KOPT-K1 (cell line): Measurements from ENCODE around the gene PRKG1.
"Not testable (repeated sequence)": the region's sequence is repeated elsewhere in the genome, so short reads cannot be mapped to it uniquely, and the experiment has no call there.

ENCODE experiments used
- H3K27ac ChIP-seq: fragments of 200-600 bp; sonication (generic); 2 replicates; pipeline ENCODE4 v1.5.1; 2016; ENCODE audit warnings: antibody characterized with exemption, mild to moderate bottlenecking, low read depth, low read length; ENCODE audit not compliant: poor library complexity, severe bottlenecking
- H3K36me3 ChIP-seq: fragments of 200-600 bp; sonication (generic); 2 replicates; pipeline ENCODE4 v1.5.1; 2017; ENCODE audit warnings: antibody characterized with exemption, mild to moderate bottlenecking, low read length, moderate library complexity; ENCODE audit not compliant: insufficient read depth
- H3K9me3 ChIP-seq: fragments of 200-600 bp; sonication (generic); 2 replicates; pipeline ENCODE4 v1.5.1; 2017; ENCODE audit warnings: antibody characterized with exemption, low read length, mild to moderate bottlenecking; ENCODE audit not compliant: insufficient read depth, poor library complexity, severe bottlenecking

PRKG1 gene

GRCh38 chr10:51654918-51655317 is 580.6 kb downstream of the PRKG1 start:
- H3K36me3 ChIP-seq, result no peaks in the 10 kb centered on the region
- H3K27ac ChIP-seq, result no peak overlapping the region
- no peaks in the 10 kb centered on the region for H3K9me3 ChIP-seq

GRCh38 chr10:51656503-51656902 is 582.2 kb downstream of the PRKG1 start:
- Histone ChIP-seq H3K27ac (no peak overlapping the region), H3K9me3 (no peaks in the 10 kb centered on the region), H3K36me3 (no peaks in the 10 kb centered on the region)

- H3K9me3 ChIP-seq, result no peaks in the 10 kb centered on the region
- H3K27ac ChIP-seq, result no peak overlapping the region
- H3K36me3 ChIP-seq, result no peaks in the 10 kb centered on the region
Observed at GRCh38 chr10:51658000-51658399, 583.7 kb downstream of the PRKG1 start.

GRCh38 chr10:51659344-51659743 is 585.1 kb downstream of the PRKG1 start:
- H3K36me3 ChIP-seq, result no peaks in the 10 kb centered on the region
- H3K27ac ChIP-seq, result no peak overlapping the region
- no peaks in the 10 kb centered on the region for H3K9me3 ChIP-seq

GRCh38 chr10:51663086-51663485 is 588.8 kb downstream of the PRKG1 start:
- no peaks in the 10 kb centered on the region for H3K36me3 ChIP-seq

GRCh38 chr10:51666456-51666855 is 592.2 kb downstream of the PRKG1 start:
- Histone ChIP-seq H3K9me3 (no peaks in the 10 kb centered on the region), H3K36me3 (no peaks in the 10 kb centered on the region), H3K27ac (no peak overlapping the region)

More at GRCh38 chr10:51663086-51663485, 588.8 kb downstream of the PRKG1 start:
- H3K9me3 ChIP-seq, result no peaks in the 10 kb centered on the region
- no peak overlapping the region for H3K27ac ChIP-seq

GRCh38 chr10:51667678-51668335 is 593.5 kb downstream of the PRKG1 start:
- H3K9me3 ChIP-seq, result no peaks in the 10 kb centered on the region
- no peaks in the 10 kb centered on the region for H3K36me3 ChIP-seq
- H3K27ac ChIP-seq, result no peak overlapping the region

- no peaks in the 10 kb centered on the region for H3K36me3 ChIP-seq
- no peak overlapping the region for H3K27ac ChIP-seq
- no peaks in the 10 kb centered on the region for H3K9me3 ChIP-seq
Observed at GRCh38 chr10:51668336-51668689, 594.0 kb downstream of the PRKG1 start.

- H3K27ac ChIP-seq, result no peak overlapping the region
- H3K9me3 ChIP-seq, result no peaks in the 10 kb centered on the region
- H3K36me3 ChIP-seq, result no peaks in the 10 kb centered on the region
Observed at GRCh38 chr10:51669041-51669440, 594.8 kb downstream of the PRKG1 start.

- no peaks in the 10 kb centered on the region for H3K36me3 ChIP-seq
- no peaks in the 10 kb centered on the region for H3K9me3 ChIP-seq
- H3K27ac ChIP-seq, result no peak overlapping the region
Observed at GRCh38 chr10:51672039-51672535, 597.8 kb downstream of the PRKG1 start.

GRCh38 chr10:51675088-51675487 is 600.8 kb downstream of the PRKG1 start:
- Histone ChIP-seq H3K9me3 (no peaks in the 10 kb centered on the region), H3K36me3 (no peaks in the 10 kb centered on the region), H3K27ac (no peak overlapping the region)

GRCh38 chr10:51679841-51680240 is 605.6 kb downstream of the PRKG1 start:
- Histone ChIP-seq H3K27ac (no peak overlapping the region), H3K36me3 (no peaks in the 10 kb centered on the region), H3K9me3 (no peaks in the 10 kb centered on the region)

- H3K36me3 ChIP-seq, result no peaks in the 10 kb centered on the region
- H3K27ac ChIP-seq, result no peak overlapping the region
- H3K9me3 ChIP-seq, result no peaks in the 10 kb centered on the region
Observed at GRCh38 chr10:51683031-51683691, 608.9 kb downstream of the PRKG1 start.

- H3K27ac ChIP-seq, result no peak overlapping the region
- H3K9me3 ChIP-seq, result peaks cover 4% of the 10 kb centered on the region
- H3K36me3 ChIP-seq, result no peaks in the 10 kb centered on the region
Observed at GRCh38 chr10:51685768-51686167, 611.5 kb downstream of the PRKG1 start.

GRCh38 chr10:51687296-51687695 is 613.0 kb downstream of the PRKG1 start:
- Histone ChIP-seq H3K27ac (no peak overlapping the region), H3K9me3 (peaks cover 4% of the 10 kb centered on the region), H3K36me3 (no peaks in the 10 kb centered on the region)

- not testable (repeated sequence) for H3K36me3 ChIP-seq, H3K27ac ChIP-seq, H3K9me3 ChIP-seq
Observed at GRCh38 chr10:51688826-51689225, 614.5 kb downstream of the PRKG1 start.
